Muscle of arm (tissue), 12 donors: ENCODE data around the gene RAD9A. TPM values are rescaled to one million over a fixed set of nuclear protein-coding genes. Genes with fewer than 3 reads are reported as not detected.

ENCODE experiments used
- DNase-seq: peaks from one replicate; pipeline ENCODE4 v3.0.0-alpha.2; 2013
- polyA plus RNA-seq, 12 donors: library from polyadenylated mRNA; unstranded; fragments of 120-200 nt; gene quantifications; one replicate each; pipeline ENCODE4 v1.2.1, GENCODE V29; 2013; ENCODE audit not compliant: insufficient read length in 12 of 12

The RAD9A gene
- polyA plus RNA-seq, 12 donors, result 6.6 to 34.1 (median 8.0) TPM; not detected in 1

DNA sequence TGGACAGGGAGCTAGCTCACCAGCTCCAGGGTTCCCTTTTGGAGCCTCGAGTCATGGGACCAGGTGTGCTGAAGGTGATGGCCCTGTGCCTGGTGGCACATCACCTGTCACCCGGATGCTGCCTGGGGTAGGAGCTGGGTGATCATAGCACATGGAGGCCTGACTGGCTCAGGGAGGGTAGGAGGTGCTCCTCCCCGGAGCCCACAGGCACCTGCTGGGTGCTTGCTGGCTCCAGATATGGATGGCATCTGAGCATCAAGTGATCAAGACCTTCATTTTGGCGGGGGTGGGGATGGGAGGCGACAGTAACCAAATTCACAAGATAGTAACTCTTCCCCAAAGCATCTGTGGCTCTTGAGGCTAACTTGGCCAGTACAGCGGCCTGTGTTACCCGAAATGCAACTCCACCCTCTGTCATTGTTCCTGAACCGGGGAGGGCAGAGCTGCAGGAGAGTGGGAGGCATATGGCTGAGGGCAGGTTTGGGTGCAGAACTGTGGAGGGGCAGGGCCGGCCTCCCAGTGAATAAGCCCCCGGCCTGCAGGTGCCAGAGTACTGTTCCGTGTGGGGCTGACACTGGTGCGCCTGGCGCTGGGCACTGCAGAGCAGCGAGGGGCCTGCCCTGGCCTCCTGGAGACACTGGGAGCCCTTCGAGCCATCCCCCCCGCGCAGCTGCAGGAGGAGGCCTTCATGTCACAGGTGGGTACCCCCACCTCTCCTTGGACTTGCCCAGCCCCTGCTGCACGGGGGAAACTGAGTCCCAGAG, 16.8 kb downstream of the RAD9A start:
- no peak for DNase-seq

DNA sequence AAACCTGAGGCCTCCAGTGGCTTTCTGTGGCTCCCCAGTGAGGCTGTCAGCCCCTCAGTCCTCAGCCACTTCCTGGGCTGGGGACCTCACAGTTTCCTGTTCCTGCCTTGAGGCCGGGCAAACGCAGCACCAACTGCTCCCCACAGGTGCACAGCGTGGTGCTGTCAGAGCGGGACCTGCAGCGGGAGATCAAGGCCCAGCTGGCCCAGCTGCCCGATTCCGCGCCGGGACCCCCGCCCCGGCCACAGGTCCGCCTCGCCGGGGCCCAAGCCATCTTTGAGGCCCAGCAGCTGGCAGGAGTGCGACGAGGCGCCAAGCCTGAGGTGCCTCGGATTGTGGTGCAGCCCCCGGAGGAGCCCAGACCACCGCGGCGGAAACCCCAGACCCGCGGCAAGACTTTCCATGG, 17.5 kb downstream of the RAD9A start:
- no peak for DNase-seq

DNA sequence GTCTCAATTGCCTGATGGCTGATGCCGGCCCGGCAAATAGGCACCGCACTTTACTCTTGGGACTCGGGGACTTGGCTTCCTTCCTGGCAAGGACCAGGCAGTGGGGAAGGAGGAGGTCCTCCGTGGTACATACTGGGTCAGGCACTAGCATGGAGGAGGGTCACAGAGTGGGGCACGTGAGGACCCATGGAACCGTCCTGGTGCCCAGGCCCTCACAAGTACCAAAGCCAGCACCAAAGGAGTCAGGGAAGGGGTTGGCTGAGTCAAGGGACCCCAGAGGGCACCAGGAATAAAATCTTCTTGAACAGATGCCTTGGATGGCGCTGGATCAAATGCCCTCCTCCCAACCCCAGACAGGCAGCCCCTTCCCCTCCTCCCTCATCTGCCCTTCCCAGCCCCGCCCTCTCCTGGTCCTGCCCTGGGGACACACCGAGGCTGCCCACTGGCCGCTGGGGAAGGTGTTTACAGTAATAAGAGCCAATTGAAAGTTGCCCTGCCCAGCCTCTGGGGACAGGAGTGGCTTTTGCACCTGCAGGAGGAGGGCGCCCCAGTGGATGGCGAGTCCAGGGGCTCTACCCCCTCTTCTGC, 18.1 kb downstream of the RAD9A start:
- no peak for DNase-seq

DNA sequence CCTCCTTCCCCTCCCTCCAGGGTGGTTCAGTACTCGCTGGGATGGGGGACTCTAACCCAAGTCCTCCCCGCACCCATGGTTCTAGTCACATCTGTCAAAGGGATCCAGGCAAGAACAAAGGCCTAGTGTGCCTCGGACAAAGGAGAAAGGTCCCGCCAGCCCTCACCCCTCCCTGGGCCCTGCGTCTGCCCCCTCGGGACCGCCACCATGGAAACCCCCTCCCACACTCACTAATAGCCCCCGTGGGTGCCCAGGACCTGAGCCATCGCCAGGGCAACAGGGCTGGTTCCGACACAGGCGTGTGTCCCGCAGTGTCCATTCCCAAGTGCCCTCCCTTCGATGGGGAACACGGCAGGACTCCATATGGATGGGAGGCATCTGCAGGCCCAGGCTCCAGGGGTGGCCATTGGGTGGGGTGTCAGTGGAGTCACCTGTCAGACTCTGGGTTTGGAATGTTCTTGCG, 18.6 kb downstream of the RAD9A start:
- DNase-seq, result no peak

DNA sequence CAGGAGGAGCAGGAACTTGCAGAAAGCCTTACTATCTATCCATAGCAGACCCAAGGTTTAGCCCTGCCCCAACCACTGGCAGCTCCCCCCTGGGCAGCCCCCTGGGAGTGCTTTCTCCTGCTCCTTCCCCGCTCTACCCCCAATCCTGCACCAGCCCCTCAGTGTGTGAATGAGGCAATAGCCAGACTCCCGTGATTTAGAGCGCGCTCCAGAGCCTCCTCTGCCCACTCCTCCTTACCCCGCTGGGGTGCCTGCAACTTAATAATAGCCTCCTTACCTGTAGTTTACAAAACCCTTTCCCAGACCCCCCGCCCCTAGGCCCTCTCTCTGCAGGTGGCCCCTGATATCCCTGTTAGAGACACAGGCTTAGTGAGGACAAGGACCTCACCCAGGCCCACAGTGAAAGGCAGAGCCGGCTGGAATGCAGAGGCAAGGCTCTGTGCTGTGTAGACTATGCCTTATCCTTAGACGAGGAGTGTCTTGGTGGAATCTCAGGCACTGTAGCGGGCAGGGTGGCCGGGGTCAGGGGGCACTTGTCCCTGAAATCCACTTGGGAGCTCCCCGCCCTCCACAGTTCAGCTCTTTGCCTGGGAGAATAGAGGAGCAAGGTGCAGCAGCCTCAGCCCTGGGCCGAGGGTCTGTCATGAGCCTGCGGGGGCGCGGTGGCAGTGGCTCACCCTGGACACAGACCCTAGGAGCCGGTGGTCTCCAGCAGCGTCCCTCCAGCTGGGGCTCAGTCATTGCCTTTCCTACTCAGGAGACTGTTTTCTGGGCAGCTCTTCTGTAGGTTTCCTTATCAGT, 19.4 kb downstream of the RAD9A start:
- no peak for DNase-seq

DNA sequence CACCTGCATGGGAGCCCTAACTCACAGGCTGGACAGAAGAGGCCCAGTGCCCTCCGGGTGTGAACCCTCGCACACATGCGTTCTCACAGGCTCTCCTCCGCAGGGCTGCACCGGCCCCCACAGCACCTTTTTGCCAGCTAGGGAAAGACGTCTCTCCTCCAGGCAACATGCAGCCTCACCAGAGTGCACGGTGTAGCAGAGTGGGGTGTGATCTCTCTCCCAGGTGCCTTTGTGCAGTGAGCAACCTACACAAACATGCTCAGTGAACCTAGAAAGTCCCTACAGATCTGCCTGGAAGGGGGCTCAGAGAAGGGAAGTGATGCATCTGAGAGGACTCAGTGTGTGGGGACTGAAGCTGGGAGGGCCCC, 20.0 kb downstream of the RAD9A start:
- DNase-seq, result no peak

DNA sequence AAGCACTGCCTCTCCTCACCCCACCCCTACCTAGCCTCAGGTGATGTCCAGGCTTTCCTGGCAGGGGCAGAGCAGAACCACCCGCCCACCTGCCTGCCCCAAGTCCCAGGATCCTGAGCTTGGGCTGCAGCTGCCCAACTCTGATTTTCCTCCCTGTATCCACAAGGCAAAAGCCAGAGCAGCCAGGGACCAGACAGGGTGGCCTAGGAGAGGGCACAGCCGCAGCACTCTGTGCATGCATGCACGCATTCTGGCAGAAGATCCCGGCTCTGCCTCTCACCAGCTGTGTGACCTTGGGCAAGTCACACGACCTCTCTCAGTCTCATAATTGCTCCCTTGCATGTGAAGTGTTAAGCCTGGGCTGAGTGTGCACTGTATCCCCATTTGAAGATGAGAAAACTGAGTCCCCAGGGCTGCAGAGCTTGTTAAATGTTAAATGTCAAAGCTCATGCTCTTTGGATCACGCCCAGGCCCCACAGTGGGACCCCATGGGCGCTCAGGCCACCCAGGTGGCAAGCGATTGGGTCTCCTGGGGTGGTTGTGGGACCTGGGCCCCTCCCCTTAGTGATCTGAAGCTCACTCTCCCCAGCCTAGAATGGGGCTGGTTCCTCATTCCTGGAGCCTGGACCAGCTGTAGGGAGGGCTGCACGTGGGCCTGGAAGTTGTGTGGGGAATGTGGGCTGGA, 20.9 kb downstream of the RAD9A start:
- DNase-seq, result no peak

DNA sequence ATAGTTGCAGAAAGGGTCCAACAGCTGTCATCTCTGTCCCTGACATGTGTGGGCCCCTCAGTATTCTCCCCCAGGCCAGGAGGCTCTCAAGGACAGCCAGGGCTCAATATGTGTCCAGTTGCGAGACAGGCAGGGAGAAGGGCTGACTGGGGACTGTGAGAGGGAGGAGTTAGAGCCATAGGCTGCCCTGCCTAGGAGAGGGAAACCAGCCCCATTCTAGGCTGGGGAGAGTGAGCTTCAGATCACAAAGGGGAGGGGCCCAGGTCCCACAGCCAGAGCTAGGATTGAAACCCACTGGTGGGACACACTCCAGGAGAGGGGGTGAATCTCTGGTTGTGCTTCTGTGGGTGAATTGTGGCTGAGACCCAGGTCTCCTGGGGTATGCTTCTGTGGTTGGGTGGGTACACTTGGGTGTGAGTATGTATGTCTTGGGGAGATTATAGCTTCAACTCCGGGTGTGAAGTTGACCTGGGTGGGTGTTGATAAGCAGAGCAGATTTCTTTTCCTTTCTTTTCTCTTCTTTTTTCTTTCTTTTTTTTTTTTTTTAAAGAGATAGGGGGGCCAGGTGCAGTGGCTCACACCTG, 21.6 kb downstream of the RAD9A start:
- DNase-seq, result no peak

DNA sequence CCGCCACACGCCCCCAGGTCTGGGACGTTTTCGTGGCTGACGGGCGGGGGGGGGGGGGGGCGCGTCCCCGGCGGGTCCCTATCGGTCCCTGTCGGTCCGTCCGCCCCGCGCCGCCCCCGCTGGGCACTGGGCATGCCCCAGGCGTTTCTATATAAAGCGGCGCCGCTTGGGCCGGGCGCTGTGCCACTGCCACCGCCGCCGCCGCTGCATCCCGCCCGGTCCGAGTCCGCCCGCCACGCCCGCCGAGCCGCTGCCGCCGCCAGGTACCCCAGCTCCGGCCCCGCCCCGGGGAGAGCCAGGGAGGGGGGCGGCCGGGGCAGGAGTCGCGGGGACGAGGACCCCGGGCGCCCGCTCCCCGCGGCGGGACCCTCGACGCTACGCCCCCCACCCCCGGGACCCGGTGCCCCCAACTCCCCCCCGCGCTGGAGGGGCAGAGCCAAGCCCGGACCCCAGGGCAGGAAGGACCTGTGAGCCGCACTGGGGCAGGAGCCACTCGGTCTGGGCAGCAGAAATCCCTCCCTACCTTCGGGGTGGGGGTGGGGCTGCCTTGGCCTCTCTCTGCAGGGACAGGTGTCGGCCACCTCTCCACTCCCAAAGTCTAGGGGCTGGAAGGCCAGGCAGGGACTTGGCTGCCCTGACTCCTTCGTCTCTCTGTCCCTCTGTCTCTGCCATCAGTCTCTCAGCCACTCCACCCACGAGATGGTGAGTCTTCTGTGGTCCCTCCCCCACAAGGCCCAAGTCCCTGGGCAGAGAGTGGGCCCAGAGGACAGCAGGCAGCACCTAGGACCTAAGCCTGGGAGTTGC, 23.9 kb downstream of the RAD9A start, which contains the start of gene CARNS1:
Gene CARNS1, plus strand, starts transcription at position 178 of the 804 bp plus-strand sequence. Its CDS starts 522 bp downstream, at position 700.
- no peak for DNase-seq

DNA sequence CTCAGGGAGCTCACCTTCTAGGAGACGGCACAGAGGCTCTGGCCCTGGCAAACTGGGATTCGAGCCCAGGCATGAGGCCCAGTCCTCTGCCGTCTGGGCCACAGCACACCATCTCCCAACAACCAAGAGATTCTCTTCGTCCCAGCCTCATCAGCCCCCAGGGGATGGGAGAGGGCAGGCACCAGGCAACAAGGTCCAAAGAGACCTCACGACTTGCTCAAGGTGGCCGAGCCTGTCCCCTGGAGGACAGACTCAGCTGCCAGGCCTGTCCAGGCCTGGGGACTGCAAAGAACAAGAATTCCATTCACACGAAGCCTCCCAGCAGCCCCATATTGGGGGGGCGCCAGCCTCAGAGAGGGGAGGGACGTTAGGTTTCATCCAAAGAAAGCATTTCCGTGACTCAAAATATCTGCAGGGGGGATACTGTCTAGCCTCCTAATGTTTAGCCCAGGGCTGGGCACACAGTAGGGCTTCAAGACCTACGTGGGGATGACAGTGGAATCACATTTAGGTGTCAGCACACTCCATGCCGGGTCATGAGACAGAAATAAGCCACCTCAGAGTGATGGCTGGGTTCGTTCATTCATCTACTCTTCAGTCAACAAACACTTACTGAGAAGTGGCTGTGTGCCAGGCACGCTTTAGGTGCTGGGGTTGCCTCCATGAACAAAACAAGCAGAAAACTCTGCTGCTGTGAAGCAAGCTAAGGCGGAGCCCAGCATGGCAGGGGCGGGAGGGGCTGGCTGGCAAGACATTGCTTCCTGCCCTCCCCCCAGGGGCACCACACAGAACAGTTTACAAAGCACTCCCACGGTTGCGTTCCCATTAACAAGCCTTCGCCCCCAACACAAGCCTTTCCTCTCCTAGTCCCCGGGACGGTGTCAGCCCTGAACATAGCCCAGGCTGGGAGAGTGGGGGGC, 24.9 kb downstream of the RAD9A start:
- no peak for DNase-seq

DNA sequence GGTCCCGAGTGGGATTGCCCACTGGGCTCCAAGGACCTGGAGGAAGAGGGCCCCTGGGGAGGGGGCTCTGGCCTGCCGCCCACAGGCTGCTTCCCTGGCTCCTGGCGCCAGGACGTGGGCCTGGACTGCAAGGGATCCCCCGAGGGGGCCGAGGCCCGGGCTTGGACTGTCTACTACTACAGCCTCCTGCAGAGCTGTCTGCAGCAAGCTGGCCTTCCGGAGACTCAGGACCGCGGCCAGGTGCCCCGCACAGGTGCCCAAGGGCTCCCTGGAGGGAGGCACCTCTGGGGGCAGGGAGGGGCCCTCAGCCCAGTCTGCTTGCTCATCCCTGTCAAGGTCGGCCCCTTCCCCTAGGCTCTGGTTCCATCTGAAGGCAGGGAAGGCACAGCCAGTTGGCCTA, 25.6 kb downstream of the RAD9A start:
- no peak for DNase-seq

DNA sequence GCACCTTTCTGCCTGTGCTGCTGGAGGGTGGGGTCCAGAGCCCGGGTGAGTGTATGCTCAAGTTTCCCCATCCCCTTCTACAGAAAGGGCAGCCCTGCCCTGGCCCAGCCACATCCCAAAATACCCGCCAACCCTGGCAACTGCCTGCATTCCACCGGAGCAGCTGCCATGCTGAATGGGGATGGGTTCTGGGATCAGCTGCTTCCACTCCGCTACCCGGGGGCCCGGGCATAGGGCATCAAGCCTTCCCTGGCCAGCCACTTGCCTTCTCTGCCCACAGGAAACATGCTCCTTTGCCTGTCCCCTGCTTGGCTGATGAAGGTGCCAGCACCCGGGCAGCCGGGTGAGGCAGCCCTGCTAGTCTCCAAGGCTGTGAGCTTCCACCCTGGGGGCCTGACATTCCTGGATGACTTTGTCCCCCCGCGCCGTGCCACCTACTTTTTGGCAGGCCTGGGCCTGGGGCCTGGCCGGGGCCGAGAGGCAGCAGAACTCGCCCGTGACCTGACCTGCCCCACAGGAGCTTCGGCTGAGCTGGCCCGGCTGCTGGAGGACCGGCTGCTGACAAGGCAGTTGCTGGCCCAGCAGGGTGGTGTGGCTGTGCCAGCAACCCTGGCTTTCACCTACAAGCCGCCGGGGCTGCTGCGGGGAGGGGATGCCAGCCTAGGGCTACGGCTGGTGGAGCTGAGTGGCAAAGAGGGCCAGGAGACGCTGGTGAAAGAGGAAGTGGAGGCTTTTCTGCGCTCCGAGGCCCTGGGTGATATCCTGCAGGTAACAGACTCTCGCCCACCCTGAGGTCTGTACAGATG, 26.9 kb downstream of the RAD9A start:
- DNase-seq, result peak; percentile 49

DNA sequence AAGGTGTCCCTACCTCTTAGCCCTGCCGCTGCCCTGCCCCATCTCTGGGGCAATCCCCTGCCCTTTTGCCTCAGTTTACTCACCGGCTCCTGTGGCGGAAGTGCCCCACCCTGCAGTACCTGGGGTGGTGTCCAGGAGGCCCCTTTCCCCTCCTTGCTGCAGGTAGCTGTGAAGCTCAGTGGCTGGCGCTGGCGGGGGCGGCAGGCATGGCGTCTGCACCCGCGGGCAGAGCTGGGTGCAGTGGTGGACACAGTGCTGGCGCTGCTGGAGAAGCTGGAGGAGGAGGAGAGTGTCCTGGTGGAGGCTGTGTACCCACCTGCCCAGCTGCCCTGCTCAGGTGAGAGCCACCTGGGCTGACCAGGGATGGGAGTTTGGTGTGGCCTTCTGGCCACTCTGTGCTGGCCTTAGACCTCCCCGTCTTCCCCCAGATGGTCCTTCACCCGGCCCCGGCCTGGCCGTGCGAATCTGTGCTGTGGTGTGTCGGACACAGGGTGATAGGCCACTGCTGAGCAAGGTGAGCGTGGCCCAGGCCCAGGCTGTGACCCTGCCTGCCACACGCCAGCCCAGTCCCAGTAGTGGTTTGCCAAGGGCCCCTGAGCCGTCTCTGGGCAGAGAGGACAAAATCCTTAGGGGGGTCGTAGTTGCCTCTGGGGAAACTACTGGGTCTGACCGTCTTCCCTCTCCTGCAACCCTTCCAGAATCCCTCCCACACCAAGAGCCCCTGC, 27.7 kb downstream of the RAD9A start:
- DNase-seq, result no peak

DNA sequence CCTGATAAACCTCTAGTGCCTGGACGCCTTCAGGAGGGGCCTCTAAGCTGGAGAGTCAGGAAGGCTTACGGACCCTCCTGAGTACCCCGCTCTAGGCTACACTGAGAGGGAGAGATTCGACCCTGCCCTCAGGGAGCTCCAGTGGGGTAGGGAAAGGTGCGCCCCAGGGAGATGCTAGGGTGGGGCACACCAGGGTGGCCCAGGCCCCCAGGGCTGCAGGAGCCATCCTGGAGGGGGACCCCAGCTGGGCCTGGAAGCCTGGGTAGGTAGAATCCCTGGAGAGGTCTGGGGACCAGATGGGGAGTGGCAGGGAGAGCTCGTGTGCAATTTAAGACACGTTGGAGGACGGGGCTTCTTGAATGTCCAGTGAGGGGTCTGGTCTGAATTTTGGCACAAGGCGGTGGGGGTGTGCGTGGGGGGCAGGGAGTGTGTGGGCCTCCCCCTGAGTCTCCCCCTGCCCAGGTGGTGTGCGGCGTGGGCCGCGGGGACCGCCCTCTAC, 28.4 kb downstream of the RAD9A start:
- DNase-seq, result no peak

DNA sequence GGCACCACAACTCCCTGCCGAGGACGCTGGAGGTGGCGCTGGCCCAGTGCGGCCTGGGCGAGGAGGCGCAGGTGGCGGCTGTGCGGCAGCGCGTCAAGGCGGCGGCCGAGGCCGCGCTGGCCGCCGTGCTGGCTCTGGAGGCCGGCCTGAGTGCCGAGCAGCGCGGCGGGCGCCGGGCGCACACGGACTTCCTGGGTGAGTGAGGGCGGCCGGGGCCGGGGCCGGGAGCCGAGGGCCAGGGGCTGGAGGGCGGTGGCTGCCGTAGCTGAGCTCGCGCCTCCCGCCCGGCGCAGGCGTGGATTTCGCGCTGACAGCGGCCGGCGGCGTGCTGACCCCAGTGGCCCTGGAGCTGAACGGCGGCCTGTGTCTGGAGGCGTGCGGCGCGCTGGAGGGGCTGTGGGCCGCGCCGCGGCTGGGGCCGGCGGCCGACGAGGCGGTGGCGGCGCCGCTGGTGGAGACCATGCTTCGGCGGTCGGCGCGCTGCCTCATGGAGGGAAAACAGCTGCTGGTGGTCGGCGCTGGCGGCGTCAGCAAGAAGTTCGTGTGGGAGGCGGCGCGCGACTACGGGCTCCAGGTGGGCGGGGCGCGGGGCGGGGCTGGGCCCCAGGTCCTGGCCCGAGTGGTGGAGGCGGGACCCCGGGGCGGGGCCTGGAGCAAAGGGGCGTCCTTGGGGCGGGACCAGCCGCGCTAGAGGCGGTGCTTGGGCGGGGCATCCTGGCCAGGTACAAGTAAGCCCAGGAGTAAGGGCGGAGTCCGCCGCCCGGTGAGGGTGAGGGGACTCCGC, 29.1 kb downstream of the RAD9A start:
- peak; percentile 90 for DNase-seq

DNA sequence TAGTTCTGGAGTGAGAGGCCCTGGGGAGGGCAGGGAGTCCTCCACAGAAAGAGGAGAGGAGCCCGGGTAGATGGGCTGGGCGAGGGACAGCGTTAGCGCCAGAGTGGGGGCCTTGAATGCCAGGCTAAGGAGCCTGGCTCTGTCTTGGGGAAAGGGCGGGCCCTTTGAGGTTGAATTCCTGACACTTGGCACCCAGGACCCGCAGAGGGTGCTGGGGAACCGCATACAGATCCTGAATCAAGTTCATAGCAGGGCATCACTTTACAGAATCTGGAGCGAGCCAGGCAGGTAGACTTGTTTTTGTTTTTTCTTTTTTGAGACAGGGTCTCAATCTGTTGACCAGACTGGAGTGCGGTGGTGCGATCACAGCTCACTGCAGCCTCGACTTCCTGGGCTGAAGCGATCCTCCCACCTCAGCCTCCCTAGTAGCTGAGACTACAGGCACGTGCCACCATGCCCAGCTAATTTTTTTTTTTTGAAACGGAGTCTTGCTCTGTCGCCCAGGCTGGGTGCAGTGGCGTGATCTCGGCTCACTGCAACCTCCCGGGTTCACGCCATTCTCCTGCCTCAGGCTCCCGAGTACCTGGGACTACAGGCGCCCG, 29.7 kb downstream of the RAD9A start:
- DNase-seq, result no peak

DNA sequence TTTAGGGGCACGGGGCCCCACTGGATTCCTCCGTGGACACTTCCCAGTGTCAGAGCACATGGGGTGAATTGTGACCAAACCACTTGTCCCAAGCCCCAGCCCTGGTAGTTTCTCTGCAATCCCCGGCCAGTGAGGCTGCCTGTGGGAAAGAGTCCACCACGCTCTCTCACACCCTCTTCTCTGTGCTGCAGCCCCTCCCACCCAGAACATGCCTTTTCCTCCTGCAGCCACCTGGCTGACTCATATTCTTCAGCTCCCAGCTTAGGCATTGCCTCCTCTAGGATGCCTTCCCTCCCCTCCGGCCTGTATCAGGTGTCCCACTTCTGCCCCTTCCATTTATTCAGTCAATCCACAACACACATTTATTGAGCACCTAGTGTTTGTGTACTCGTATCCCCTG, 31.1 kb downstream of the RAD9A start:
- no peak for DNase-seq
